GM19452 (cell line): ENCODE data around the gene DIP2C.
A peak's percentile ranks its signal among the peaks of the same experiment; 100 is the strongest.
"Not testable (repeated sequence)": the region's sequence is repeated elsewhere in the genome, so short reads cannot be mapped to it uniquely, and the experiment has no call there.

Source experiments
- ATAC-seq: cut with Tn5 transposase; IDR thresholded peaks from one replicate; pipeline ENCODE4 v1.9.1; 2021; ENCODE audit not compliant: unreplicated experiment

The DIP2C gene

DNA sequence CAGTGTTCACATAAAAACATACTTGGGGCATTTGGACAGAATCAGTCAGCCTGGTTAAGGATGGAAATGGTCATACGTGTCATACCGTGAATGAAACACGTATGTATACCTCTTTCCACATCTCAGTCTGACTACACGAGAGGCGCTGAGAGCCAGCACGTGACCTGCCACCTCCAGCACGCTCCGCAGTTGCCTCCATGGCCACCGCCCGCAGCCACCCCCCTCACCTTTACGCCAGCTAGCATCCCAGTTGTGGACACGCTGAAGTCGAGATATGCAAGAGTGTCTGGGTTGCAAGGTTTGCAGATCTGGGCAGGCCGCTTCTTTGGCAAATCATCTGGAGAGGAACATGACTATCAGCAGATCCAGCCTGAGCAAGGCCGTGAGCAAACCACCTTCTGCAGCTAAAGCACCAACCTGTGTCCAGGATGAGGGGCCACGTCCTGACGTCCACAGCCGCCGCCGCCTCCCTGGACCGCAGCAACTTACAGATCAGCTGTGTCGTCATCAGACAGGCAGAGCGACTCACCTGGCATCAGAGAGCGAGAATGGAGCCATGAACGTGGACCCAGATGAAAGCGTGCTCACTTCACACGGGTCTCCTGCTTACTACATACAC lies 344.8 kb downstream of the DIP2C start:
- no peak for ATAC-seq

DNA sequence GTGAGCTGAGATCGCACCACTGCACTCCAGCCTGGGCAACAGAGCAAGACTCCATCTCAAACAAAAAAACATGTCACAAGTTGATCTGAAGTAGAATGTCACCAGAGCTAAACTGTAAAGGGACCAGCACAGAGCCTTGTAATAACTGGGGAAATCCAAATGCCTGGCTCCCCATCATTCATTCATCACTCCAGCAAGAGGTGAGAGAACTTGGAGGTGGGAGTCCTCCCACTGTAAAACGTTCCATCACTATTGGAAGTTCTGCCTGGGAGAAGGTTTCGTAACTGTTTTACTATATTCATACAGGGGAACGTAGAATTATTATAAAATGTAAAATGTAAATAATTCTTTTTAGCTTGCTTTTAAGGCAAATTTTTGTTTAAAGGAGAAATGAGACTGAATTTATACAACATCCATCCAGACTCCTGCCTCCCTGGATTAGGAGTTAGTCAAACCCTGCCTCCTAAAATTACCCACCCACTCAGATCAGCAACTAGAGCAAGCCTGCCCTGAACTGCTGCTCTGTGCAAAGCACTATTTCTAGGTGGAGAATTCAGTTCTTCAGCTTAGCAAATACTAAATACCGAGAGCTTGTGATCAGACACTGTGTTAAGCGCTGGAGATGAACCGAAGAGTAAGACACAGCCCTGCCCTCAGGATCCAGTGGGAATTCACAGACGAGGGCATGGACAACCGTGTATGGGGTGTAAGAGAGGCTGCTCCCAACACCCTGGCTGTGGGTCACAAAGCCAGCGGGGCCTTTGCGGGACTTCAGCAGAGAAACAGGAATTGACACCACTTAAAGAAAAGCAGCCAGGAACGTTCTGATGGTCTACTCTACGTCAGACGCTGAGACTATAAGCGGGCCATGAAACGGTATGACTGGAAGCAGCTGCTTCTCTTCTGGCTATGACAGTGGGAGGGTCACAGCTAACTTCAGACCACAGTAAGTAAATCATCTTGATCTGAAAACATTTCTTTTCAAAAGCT lies 345.9 kb downstream of the DIP2C start:
- ATAC-seq, result no peak

DNA sequence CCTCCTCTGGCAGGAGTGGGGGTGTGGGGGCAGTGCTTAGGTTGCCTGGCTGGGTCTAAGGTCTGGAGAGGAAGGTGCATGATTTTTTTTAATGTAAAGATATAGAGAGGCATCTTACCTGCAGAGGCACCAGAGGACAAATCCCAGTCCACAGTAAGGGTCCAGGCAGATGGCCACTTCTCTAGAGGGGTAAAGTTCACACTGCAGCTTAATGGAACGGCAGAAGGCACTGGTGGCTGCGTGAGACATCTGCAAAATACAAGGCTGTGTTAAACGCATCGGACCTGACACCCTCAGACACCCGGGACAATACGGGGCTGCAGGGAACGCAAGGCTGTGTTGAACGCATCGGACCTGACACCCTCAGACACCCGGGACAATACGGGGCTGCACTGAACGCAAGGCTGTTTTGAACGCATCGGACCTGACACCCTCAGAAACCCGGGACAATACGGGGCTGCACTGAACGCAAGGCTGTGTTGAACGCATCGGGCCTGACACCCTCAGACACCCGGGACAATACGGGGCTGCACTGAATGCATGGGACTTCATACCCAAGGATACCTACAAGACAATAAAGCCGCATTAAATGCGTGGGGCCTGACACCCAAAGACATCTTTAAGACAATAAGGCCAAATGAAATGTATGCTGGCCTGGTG lies 348.3 kb downstream of the DIP2C start:
- no peak for ATAC-seq

DNA sequence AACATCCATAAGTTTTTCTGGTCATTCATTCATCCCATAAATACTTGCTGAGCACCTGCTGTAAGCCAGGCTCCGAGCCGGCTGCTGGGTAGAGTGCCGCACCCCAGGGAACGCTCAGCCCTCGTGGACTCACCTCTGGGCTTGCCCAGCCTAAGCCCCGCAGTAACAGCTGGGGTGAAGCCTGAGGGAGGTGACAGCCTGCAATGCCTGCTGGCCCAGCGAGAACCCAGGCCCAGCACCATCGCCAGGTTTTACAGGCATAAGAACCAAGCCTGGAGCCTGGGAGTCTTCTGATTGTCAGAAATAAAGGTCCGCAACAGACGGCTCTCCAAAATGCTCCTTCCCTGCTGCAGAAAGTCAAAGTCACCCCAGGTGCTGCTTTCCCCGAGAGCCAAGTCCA lies 348.8 kb downstream of the DIP2C start:
- ATAC-seq, result no peak

DNA sequence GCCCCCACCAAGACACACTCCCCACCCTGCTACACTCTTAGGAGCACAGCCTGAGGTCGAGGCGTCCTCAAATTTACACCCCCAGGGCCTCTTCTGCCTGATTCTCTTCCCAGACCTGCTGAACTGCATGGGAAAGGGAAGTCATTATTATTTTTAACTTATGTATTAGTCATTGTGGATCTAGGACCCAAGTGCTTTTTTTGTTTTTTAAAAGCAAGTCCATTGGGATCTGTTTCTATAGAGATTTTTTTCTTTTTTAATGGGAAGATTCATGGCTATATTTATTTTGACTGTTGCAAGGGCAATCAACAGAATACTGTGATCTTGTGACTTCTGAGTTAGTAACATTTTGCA lies 350.5 kb downstream of the DIP2C start:
- ATAC-seq, result no peak

DNA sequence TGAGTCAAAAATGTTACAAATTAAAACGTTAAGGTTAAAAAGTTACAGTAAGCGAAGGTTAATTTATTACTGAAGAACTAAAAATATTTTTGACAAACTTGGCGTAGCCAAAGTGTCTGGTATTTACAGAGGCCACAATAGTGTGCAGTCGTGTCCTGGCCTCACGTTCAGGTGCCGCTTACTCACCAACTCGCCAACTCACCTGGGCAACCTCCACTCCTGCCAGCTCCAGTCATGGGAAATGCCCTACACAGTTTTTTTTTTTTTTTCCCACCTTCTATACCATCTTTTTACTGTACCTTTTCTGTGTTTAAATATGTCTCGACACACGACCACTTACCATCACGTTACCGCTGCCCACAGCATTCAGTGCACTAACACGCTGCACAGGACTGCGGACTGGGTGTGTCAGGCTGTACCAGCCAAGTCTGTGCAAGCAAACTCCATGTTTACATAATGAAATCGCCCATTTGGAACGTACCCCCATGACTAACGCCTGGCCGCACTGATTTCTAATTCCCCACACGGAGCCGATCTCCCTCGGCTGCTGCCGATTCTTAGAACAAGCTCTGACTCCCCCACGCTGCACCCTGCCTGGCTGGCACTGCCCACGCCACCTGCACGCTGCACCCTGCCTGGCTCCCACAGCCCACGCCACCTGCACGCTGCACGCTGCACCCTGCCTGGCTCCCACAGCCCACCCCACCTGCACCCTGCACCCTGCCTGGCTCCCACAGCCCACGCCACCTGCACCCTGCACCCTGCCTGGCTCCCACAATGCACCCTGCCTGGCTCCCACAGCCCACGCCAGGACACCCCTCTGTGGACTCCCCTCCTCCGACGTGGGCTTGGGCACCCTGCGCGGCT lies 351.1 kb downstream of the DIP2C start:
- ATAC-seq, result no peak

DNA sequence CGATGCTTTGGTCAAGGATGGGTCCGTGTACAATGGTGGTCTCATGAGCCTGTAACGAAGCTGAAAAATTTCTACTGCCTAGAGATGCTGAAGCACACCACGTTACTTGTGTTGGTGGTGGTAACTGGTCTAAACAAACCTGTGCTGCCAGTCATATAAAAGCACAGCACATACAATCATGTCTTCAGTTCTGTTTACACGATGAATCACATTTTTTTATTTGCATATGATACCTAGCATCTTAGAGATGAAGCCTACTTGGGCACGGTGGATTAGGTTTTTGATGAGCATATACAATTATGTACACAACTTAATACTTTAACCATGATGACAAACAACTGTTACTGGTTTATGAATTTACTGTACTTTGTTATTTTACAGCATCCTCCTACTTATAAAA lies 353.2 kb downstream of the DIP2C start:
- no peak for ATAC-seq

DNA sequence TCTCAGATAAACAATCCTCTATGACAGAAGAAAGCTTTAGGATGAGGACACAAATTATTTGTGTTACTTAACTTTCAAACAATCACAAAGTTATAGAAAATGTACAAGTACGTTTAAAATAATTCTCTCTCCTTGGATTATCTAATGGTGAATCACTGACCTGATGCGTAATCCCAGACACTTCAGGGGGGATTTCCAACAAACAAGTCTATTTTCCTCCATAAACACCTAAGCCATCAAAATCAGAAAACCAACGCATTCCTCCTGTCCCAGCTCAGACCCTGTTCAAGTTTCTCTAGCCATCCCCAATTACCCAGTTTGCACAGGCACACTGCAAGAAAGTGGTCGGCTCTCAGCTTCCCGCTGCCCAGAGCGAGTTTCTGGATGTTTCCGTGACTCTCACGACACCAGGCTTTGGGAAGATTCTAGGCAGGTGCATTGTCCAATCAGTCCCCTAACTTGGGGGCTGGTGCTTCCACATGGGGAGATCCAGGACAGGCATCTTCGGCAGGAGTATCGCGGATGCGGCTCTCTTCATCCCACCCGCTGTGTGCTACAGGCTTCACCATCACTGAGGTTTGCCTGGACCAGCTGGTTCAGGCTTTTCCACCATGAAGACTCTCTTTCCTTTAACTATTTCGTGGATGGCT lies 354.2 kb downstream of the DIP2C start:
- ATAC-seq, result no peak

DNA sequence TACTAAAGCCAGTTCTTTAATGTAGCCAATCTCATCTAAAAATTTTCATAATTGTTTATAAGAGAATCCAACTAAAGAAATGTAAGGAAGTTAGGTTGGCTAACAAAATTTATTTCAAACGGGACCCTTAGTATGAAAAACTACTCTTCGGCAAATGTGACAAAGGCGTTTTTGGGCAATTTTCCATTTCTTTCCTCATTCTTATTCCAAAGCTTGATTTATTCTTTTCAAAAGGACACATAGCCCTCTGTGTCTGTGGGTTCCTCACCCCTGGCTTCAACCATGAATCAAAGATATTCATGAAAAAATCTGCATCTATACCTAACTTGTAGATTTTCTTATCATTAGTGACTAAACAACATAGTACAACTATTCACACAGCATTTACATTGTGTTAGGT lies 358.3 kb downstream of the DIP2C start:
- ATAC-seq, result no peak

DNA sequence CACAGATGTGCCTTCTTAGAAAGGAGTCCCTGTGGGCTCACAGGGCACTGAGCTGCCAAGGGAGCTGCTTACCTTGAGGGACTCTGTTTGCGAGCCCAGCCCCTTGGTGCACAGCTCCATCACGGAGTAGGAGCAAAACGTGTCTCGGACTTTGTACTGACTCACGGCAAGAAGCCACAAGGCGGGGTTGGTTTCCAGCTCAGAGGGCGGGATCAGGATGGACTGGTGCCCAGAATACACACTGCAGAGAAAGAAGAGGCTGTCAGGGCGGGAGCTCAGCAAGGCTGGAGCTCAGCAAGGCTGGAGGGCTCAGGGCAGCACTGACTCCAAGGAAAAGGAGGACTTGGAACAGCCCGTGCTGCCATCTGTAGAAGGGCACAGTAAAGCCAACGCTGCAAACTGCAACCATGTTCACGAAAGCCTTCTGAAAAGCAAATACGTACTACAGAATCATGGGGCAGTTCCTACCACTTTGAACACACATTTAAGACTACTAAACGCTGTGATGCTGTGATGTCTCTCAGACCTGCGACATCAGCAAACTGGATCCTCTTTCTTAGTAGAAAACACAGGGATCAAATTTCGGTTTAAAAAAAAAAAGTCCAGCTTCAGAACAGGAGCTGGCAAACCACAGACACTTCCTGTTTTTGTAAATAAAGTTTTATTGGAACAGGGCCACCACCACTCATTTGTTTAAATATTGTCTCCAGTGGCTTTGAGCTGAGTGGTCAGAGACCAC lies 359.9 kb downstream of the DIP2C start:
- ATAC-seq, result no peak

DNA sequence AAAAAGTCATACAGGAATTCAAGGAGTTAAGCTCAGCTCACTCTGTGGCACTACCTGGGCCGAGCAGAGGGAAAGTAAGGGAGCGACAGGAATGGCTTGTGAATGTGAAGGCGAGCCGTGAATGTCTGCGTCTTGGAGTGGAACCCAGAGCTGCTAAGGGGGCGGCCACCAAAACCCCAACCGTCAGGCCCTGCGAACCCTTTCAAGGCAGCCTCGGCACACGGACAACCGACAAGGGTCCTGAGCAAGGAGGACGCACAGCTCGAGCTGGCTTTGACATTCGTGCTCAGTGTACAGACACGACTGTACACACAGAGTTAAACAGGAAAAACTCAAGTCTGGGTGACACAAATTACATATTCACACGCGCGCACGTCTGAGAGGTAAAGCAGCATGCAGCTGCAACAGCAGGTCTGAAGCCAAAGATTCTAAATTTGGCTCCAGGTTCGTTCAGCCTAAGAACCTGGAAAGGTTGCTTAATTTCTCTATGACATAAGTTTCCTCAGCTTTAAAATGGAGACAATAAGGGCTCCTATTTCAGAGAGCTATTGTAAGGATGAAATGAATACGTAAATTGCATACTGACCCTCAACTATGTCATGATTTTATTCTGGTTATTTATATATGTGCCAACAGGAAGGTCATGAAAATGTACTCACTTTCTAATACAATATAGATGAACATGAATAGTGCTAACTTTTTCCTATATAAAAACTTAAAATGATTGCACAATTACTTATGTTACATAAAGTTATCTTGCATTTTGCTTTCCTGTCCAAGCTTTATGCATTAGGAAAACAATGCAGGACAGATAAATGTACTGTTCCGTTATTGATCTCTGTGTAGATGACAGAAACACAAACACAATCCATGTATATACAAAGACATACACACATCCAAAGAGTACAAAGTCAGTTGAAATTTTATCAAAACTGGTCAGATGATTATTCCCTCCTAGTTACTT lies 361.3 kb downstream of the DIP2C start:
- no peak for ATAC-seq

DNA sequence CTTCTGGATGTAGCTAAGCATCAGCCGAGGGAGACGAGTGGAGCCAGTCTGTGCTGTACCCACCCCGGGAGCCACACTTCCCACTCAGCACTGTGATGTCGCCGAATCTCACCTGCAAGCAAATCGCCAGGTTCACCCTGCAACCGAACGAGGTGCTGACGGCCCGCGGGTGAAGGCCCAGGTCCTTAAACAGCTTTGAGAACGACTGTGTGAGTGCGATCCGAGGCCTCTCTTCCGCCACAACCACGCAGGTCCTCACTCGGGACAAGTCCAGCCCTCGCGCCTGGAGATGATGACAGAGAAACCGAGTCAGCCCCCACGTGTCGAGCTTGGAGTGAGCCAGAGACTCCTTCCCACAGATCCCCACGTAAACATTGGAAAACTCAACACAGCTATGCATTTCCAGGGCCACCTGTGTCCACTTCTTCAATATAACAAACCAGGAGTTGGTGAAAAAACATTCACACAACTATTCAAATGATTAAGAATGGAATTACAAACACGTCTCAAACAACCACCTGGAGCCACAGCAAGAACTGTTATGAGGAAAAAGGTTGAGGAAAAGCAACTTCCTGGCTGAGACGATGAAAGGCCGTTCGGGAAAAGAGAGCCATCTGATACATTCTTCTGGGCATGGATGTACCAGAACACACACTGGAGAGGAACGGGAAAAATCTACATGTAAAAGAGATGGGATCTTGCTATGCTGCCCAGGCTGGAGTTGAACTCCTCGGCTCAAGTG lies 362.4 kb downstream of the DIP2C start:
- ATAC-seq, result no peak

DNA sequence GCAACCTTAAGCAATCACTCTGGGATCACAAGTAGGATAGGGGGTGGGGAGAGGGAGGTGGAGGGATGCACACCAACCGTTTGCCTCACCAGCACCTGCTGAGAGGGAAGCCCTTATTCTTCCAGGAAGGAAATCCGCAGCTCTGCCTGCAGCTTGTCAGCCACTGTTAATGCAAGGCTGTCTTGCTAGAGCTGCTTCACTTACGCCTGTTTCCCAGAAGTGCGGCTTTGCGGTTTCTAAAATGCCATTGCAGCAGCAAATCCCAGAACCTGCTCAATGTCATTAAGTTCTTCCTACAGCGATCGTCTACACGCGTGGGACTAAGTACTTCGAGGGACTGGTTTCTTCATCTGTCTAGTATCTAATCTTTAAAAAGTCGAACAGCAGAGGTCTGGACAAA lies 363.1 kb downstream of the DIP2C start:
- no peak for ATAC-seq

DNA sequence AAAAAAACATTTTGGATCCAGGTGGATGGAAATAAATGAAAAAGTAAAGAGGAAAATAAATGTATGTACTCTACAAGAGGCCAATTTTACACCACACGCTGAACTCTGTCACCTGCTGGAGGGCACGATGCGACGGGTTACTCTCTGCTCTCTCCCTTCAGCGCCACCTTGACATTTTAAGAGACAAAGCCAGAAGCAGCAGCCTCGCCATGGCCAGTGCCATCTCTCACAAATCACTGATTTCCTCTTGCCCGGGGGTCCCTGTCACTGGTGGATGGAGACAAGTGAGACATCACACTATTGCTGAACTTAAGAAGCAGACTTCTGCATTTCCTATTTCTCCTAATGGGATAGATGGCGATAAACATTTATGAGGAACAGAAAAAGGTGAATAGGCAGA lies 364.2 kb downstream of the DIP2C start:
- no peak for ATAC-seq

DNA sequence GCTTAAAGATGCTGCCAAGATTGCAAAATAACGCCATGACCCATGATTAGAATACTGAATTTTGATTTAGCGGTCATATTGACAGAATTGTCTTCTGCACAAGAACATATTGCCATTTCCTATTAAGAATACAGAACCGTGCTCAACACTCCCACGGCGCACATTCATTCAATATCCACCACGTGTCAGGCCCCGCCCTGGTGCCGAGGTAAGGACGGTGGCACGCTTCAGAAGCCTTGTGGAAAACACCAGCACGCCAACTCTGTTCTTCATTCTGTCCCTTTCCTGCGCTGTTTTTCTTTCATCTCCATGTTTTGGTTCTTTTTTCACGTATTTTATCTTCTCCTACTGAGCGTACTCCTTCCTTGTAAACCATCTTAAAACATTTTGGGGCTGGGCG lies 364.9 kb downstream of the DIP2C start:
- ATAC-seq, result no peak

DNA sequence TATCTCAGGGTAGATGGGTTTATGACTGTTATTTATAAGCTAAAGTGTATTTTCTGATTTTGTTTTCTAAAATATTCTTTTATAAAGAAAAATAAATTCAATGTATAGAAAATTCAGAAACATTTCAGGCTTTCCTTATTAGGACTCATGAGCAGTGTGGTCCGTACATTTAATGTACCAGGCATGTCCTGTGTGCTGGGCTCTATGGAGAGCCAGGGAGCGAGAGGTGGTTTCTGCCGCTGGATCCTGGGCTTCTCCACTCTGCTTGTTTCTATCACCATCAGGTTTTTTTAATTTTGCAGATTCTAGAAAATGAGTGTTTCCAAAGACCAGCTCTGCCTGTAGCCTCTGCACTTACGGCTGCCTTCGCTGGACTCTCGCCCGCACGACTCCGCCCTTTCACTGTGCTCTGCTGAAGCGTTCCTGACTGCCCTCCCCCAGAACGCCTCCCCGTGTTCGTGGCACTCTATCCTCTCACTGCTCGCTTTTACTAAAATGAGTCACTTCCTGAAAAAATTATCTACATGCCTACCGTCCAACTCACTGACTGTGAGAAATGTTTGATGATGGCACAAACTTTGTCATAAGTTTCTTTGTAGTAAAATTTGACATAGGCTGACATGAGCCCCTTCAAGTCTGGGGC lies 365.7 kb downstream of the DIP2C start:
- peak; percentile 97 for ATAC-seq

DNA sequence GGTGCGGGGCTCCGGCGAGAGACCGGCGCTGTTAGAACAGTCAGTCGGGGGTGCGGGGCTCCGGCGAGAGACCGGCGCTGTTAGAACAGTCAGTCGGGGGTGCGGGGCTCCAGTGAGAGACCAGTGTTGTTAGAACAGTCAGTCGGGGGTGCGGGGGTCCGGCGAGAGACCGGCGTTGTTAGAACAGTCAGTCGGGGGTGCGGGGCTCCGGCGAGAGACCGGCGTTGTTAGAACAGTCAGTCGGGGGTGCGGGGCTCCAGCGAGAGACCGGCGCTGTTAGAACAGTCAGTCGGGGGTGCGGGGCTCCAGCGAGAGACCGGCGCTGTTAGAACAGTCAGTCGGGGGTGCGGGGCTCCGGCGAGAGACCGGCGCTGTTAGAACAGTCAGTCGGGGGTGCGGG lies 366.4 kb downstream of the DIP2C start:
- not testable (repeated sequence) for ATAC-seq

DNA sequence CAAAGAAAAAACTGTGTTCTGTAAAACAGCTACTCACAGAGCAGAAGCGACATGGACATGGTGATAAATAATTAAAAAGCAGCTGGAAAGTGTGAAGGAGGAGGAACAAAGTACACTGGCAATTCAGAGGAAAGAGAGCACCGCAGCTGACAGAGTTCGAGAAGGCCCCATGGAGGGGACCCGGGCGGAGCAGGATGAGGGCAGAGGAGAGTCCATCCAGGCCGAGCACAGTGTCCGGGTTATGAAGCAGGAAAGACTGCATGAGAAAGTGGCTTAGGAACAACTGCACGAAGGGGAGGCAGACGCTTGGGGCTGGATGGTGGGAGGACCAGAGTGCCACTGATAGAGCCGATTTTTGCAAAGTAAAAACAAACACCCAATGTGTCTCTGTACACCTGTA lies 368.7 kb downstream of the DIP2C start:
- no peak for ATAC-seq
